Measurements from ENCODE around the gene NAPA. TPM values are rescaled to one million over a fixed set of nuclear protein-coding genes. Genes with fewer than 3 reads are reported as not detected.
A peak's percentile ranks its signal among the peaks of the same experiment; 100 is the strongest.

NAPA gene
- total RNA-seq: 100 to 1,000 TPM in 1 of 2 experiments, 10 to 100 TPM in 1; 96.4 to 103 TPM

- peak; percentile 100 for DNase-seq
- POLR2A ChIA-PET: interaction anchor here (0.7 to 3.2 kb wide), 16 partner anchors 28 to 241 kb away, joined by 3 to 42 read pairs (median 5); partner anchors contain the start of genes BICRA, DHX34 and KPTN
- peaks cover 58% of the 10 kb centered on the region for H3K4me1 Mint-ChIP-seq
- H3K36me3 Mint-ChIP-seq: peaks cover 7% of the 10 kb centered on the region
- H3K4me3 Mint-ChIP-seq: peak within 1 kb of the TSS; percentile 95
- H3K27me3 Mint-ChIP-seq: peaks cover 8% of the 10 kb centered on the region
- ATAC-seq (ENCODE audit: low read depth): peak; percentile 95
- no peaks in the 10 kb centered on the region for H3K9me3 Mint-ChIP-seq
- peak within 1 kb of the TSS; percentile 97 for H3K27ac Mint-ChIP-seq
These were observed at the start of gene NAPA for GRCh38 chr19:47514869-47515588. TSS of gene NAPA (minus strand) at chr19:47515063. CDS start at chr19:47514940, 123 bp downstream.

GRCh38 chr19:47564081-47564480 is 49.2 kb upstream of the NAPA start:
- Mint-ChIP-seq H3K9me3 (no peaks in the 10 kb centered on the region), H3K36me3 (no peaks in the 10 kb centered on the region), H3K4me3 (no peak overlapping the region), H3K27me3 (peaks cover 7% of the 10 kb centered on the region), H3K4me1 (peaks cover 8% of the 10 kb centered on the region), H3K27ac (no peak overlapping the region)
- DNase-seq (no peak), ATAC-seq (ENCODE audit: low read depth) (no peak)
- POLR2A ChIA-PET: no interaction called here

- Mint-ChIP-seq H3K27ac (no peak overlapping the region), H3K36me3 (no peaks in the 10 kb centered on the region), H3K4me3 (no peak overlapping the region), H3K27me3 (peaks cover 3% of the 10 kb centered on the region), H3K4me1 (peaks cover 8% of the 10 kb centered on the region), H3K9me3 (no peaks in the 10 kb centered on the region)
- POLR2A ChIA-PET: interaction anchor here (0.6 to 1.4 kb wide), 3 partner anchors 39 to 47 kb away, joined by 3 to 7 read pairs (median 4); partner anchors contain the start of gene NAPA
- DNase-seq: no peak
- ATAC-seq (ENCODE audit: low read depth): no peak
These were observed 46.7 kb upstream of the NAPA start for GRCh38 chr19:47561440-47562057.

- ATAC-seq (ENCODE audit: low read depth) (peak; percentile 33), DNase-seq (no peak)
- Mint-ChIP-seq H3K36me3 (no peaks in the 10 kb centered on the region), H3K27ac (no peak overlapping the region), H3K27me3 (peaks cover 3% of the 10 kb centered on the region), H3K9me3 (no peaks in the 10 kb centered on the region), H3K4me1 (peaks cover 8% of the 10 kb centered on the region), H3K4me3 (no peak overlapping the region)
- POLR2A ChIA-PET: interaction anchor here (0.6 to 1.4 kb wide), 3 partner anchors 45 to 252 kb away, joined by 3 to 7 read pairs (median 3); partner anchors contain the start of gene NAPA
These were observed 46.1 kb upstream of the NAPA start for GRCh38 chr19:47560999-47561398.

GRCh38 chr19:47550129-47550528 is 35.3 kb upstream of the NAPA start:
- Mint-ChIP-seq H3K27me3 (peaks cover 8% of the 10 kb centered on the region), H3K4me1 (peaks cover 3% of the 10 kb centered on the region), H3K9me3 (no peaks in the 10 kb centered on the region), H3K27ac (no peak overlapping the region), H3K4me3 (no peak overlapping the region), H3K36me3 (no peaks in the 10 kb centered on the region)
- DNase-seq (no peak), ATAC-seq (ENCODE audit: low read depth) (no peak)
- POLR2A ChIA-PET: no interaction called here

- H3K9me3 Mint-ChIP-seq: no peaks in the 10 kb centered on the region
- no peak overlapping the region for H3K4me3 Mint-ChIP-seq
- POLR2A ChIA-PET: no interaction called here
These were observed 34.5 kb upstream of the NAPA start for GRCh38 chr19:47549261-47549862.

GRCh38 chr19:47547199-47547598 is 32.3 kb upstream of the NAPA start:
- no peak for DNase-seq
- ATAC-seq (ENCODE audit: low read depth): no peak
- H3K4me3 Mint-ChIP-seq: no peak overlapping the region
- no peak overlapping the region for H3K27ac Mint-ChIP-seq
- POLR2A ChIA-PET: no interaction called here
- no peaks in the 10 kb centered on the region for H3K9me3 Mint-ChIP-seq
- H3K4me1 Mint-ChIP-seq: peaks cover 3% of the 10 kb centered on the region
- H3K27me3 Mint-ChIP-seq: peaks cover 12% of the 10 kb centered on the region
- no peaks in the 10 kb centered on the region for H3K36me3 Mint-ChIP-seq

More at GRCh38 chr19:47549261-47549862, 34.5 kb upstream of the NAPA start:
- DNase-seq (no peak), ATAC-seq (ENCODE audit: low read depth) (no peak)
- Mint-ChIP-seq H3K4me1 (peaks cover 3% of the 10 kb centered on the region), H3K36me3 (no peaks in the 10 kb centered on the region), H3K27me3 (peaks cover 8% of the 10 kb centered on the region), H3K27ac (no peak overlapping the region)

- H3K36me3 Mint-ChIP-seq: no peaks in the 10 kb centered on the region
- no peak for DNase-seq
These were observed 30.4 kb upstream of the NAPA start for GRCh38 chr19:47545061-47545948.

GRCh38 chr19:47544476-47544875 is 29.6 kb upstream of the NAPA start:
- Mint-ChIP-seq H3K27me3 (peaks cover 12% of the 10 kb centered on the region), H3K36me3 (no peaks in the 10 kb centered on the region), H3K27ac (no peak overlapping the region), H3K4me1 (peaks cover 15% of the 10 kb centered on the region), H3K9me3 (no peaks in the 10 kb centered on the region), H3K4me3 (no peak overlapping the region)
- DNase-seq (no peak), ATAC-seq (ENCODE audit: low read depth) (no peak)
- POLR2A ChIA-PET: no interaction called here

More at GRCh38 chr19:47545061-47545948, 30.4 kb upstream of the NAPA start:
- POLR2A ChIA-PET: no interaction called here
- H3K4me3 Mint-ChIP-seq: no peak overlapping the region
- H3K9me3 Mint-ChIP-seq: no peaks in the 10 kb centered on the region
- ATAC-seq (ENCODE audit: low read depth): no peak
- peaks cover 12% of the 10 kb centered on the region for H3K27me3 Mint-ChIP-seq
- H3K4me1 Mint-ChIP-seq: peaks cover 16% of the 10 kb centered on the region
- no peak overlapping the region for H3K27ac Mint-ChIP-seq

GRCh38 chr19:47544075-47544474 is 29.2 kb upstream of the NAPA start:
- Mint-ChIP-seq H3K4me1 (peaks cover 15% of the 10 kb centered on the region), H3K27me3 (peaks cover 12% of the 10 kb centered on the region)

GRCh38 chr19:47542030-47542475 is 27.2 kb upstream of the NAPA start:
- no peak for DNase-seq
- Mint-ChIP-seq H3K27me3 (peaks cover 13% of the 10 kb centered on the region), H3K36me3 (no peaks in the 10 kb centered on the region), H3K9me3 (no peaks in the 10 kb centered on the region), H3K4me3 (no peak overlapping the region), H3K4me1 (peaks cover 15% of the 10 kb centered on the region), H3K27ac (peak overlapping the region; percentile 60)
- POLR2A ChIA-PET: no interaction called here
- no peak for ATAC-seq (ENCODE audit: low read depth)

More at GRCh38 chr19:47544075-47544474, 29.2 kb upstream of the NAPA start:
- Mint-ChIP-seq H3K36me3 (no peaks in the 10 kb centered on the region), H3K27ac (no peak overlapping the region), H3K4me3 (no peak overlapping the region), H3K9me3 (no peaks in the 10 kb centered on the region)
- POLR2A ChIA-PET: no interaction called here
- no peak for ATAC-seq (ENCODE audit: low read depth)
- no peak for DNase-seq

- no peak for DNase-seq
- Mint-ChIP-seq H3K27me3 (peaks cover 9% of the 10 kb centered on the region), H3K36me3 (no peaks in the 10 kb centered on the region), H3K4me3 (no peak overlapping the region), H3K9me3 (no peaks in the 10 kb centered on the region), H3K4me1 (peaks cover 15% of the 10 kb centered on the region), H3K27ac (peak overlapping the region; percentile 60)
- peak; percentile 59 for ATAC-seq (ENCODE audit: low read depth)
- POLR2A ChIA-PET: no interaction called here
These were observed 26.7 kb upstream of the NAPA start for GRCh38 chr19:47541518-47541917.

- POLR2A ChIA-PET: interaction anchor here (0.7 kb wide), 1 partner anchor 18 kb away, joined by 3 read pairs; no protein-coding TSS in a partner anchor
- H3K4me3 Mint-ChIP-seq: no peak overlapping the region
These were observed 25.9 kb upstream of the NAPA start for GRCh38 chr19:47540748-47541147.

More at GRCh38 chr19:47540748-47541147, 25.9 kb upstream of the NAPA start:
- no peak for ATAC-seq (ENCODE audit: low read depth)
- Mint-ChIP-seq H3K27ac (peak overlapping the region; percentile 44), H3K27me3 (peaks cover 9% of the 10 kb centered on the region), H3K9me3 (no peaks in the 10 kb centered on the region), H3K36me3 (no peaks in the 10 kb centered on the region), H3K4me1 (peaks cover 15% of the 10 kb centered on the region)
- no peak for DNase-seq
